GM19035 (cell line): ENCODE measurements around the gene RAB28.
"Not testable (repeated sequence)": the region's sequence is repeated elsewhere in the genome, so short reads cannot be mapped to it uniquely, and the experiment has no call there.

ENCODE experiments used
- ATAC-seq: cut with Tn5 transposase; IDR thresholded peaks from one replicate; pipeline ENCODE4 v1.9.1; 2021; ENCODE audit not compliant: unreplicated experiment

RAB28 gene

GRCh38 chr4:13452927-13453579 lies 31.1 kb downstream of the RAB28 start:
- ATAC-seq: no peak

GRCh38 chr4:13449590-13449989 lies 34.5 kb downstream of the RAB28 start:
- no peak for ATAC-seq

- no peak for ATAC-seq
Observed at GRCh38 chr4:13445841-13446790, 38.0 kb downstream of the RAB28 start.

- ATAC-seq: no peak
Observed at GRCh38 chr4:13441506-13441905, 42.6 kb downstream of the RAB28 start.

- no peak for ATAC-seq
Observed at GRCh38 chr4:13436962-13437361, 47.2 kb downstream of the RAB28 start.

GRCh38 chr4:13432453-13432852 lies 51.7 kb downstream of the RAB28 start:
- ATAC-seq: no peak

GRCh38 chr4:13430834-13431568 lies 53.1 kb downstream of the RAB28 start:
- no peak for ATAC-seq

GRCh38 chr4:13427599-13428325 lies 56.4 kb downstream of the RAB28 start:
- no peak for ATAC-seq

GRCh38 chr4:13415068-13415785 lies 68.9 kb downstream of the RAB28 start:
- ATAC-seq: no peak

GRCh38 chr4:13413729-13414437 lies 70.3 kb downstream of the RAB28 start:
- no peak for ATAC-seq

- no peak for ATAC-seq
Observed at GRCh38 chr4:13411942-13412341, 72.2 kb downstream of the RAB28 start.

GRCh38 chr4:13409324-13409723 lies 74.8 kb downstream of the RAB28 start:
- no peak for ATAC-seq

- ATAC-seq: not testable (repeated sequence)
Observed at GRCh38 chr4:13406156-13406555, 78.0 kb downstream of the RAB28 start.

- ATAC-seq: no peak
Observed at GRCh38 chr4:13403833-13404232, 80.3 kb downstream of the RAB28 start.

- no peak for ATAC-seq
Observed at GRCh38 chr4:13403326-13403725, 80.8 kb downstream of the RAB28 start.

GRCh38 chr4:13399257-13399656 lies 84.9 kb downstream of the RAB28 start:
- ATAC-seq: no peak

GRCh38 chr4:13396161-13396560 lies 88.0 kb downstream of the RAB28 start:
- no peak for ATAC-seq

- ATAC-seq: not testable (repeated sequence)
Observed at GRCh38 chr4:13389901-13390300, 94.2 kb downstream of the RAB28 start.

- ATAC-seq: peak; percentile 76
Observed at GRCh38 chr4:13386405-13387107, 97.6 kb downstream of the RAB28 start.
